Endothelial cell of umbilical vein (primary cell): ENCODE results near the gene TGFBR3.

Source experiments
- CTCF ChIP-seq, 2 donors: IDR thresholded peaks; 1 replicate in 1 of 2; 2 replicates in 1 of 2; pipeline ENCODE4 v1.5.1; 2011; ENCODE audit warnings: low read length in 2 of 2, mild to moderate bottlenecking in 2 of 2, moderate library complexity in 2 of 2, control low read depth in 1 of 2, inconsistent platforms in 1 of 2, low read depth in 1 of 2; ENCODE audit not compliant: insufficient read depth in 1 of 2; ENCODE audit errors: extremely low read depth in 1 of 2
- EZH2 ChIP-seq: IDR thresholded peaks from 2 replicates; pipeline ENCODE4 v1.6.1; 2012; ENCODE audit warnings: borderline replicate concordance, low read depth, mild to moderate bottlenecking, moderate library complexity, low read length, inconsistent platforms; ENCODE audit not compliant: severe bottlenecking
- JUN ChIP-seq: IDR thresholded peaks from 2 replicates; pipeline ENCODE4 v1.6.1; 2011; ENCODE audit warnings: borderline replicate concordance, low read depth; ENCODE audit not compliant: insufficient read length, insufficient read depth
- MYC ChIP-seq: IDR thresholded peaks from one replicate; pipeline ENCODE4 v1.6.1; 2011; ENCODE audit warnings: mild to moderate bottlenecking, low read depth, low read length
- POLR2A ChIP-seq: IDR thresholded peaks from 2 replicates; pipeline ENCODE4 v1.6.1; 2012; ENCODE audit warnings: low read depth, mild to moderate bottlenecking, control low read depth, low read length
- POLR2AphosphoS5 ChIP-seq: IDR thresholded peaks from 2 replicates; pipeline ENCODE4 v1.6.1; 2012; ENCODE audit warnings: low read depth, mild to moderate bottlenecking, control low read depth, low read length, moderate library complexity; ENCODE audit not compliant: insufficient read depth

- TF ChIP-seq MYC (no peak), CTCF (IDR thresholded peaks at IDR 0.05; ENCODE audit: extremely low read depth in 1 of 2, insufficient read depth in 1 of 2, low read depth in 1 of 2, low read length in 2 of 2) (no peak), EZH2 (no peak), POLR2A (no peak), JUN (no peak), POLR2AphosphoS5 (no peak)
These were observed 32.6 kb downstream of the TGFBR3 start for GRCh38 chr1:91853397-91853796.
